ENCODE results near the gene REG3G.

REG3G gene

DNA sequence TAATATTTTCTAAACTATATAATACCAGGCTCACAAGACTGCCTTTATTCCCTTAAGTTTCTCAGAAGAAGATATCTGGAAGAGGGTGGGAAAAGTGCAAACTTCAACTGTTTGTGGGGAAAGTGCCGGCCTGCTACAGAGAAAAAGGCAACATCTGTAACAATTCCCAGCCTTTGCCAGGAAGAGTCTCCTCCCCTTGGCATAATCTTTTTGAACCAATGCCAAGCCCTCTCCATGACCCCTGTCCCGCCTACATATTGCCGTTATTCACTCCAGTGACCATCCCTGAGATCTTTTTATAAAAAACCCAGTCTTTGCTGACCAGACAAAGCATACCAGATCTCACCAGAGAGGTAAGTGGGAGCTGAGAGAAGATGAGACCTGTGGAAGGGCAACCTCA lies at the start of gene REG3G:
Gene REG3G (plus strand): TSS at position 282 of the 400 bp plus-strand sequence. CDS start 392 bp downstream, outside the sequence.
- no peak for DNase-seq

GRCh38 chr2:78977661-78978145 lies 47.8 kb upstream of the REG3G start:
- DNase-seq: no peak

GRCh38 chr2:78978340-78978739 lies 47.2 kb upstream of the REG3G start:
- DNase-seq: no peak

DNA sequence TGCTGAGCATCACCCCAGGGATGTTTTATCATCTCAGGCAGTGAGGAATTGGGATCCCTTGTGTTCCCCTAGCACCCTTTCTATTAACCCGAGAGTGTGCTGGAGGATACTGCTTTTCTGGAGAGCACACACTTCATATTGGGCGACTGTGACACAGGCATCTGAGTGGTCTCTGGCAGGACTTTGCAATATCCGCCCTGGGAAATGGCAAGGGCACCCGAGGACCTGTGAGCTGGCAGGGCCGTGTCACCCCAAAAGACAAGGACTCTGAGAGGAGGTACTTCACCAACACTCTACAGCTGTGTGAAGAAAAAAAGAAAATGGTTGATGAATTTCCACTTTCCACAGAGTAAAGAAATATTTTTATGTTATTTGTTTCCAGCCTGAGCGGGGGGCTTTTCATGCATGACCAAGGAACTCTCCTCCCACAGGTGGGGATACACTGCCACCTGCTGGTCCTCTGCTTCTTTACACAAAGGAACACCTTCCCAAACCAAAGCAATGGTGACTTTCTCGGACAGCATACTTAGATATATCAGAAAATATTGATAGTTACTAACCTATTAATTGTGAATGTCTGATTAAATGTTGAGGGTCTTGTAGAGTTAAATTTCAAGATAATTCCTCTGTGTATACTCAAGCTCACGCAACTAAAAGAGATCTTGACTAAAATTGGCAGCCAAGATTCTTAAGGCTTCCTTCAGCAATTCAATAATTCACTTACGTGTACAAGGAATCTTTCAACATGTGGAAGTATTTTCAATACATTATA lies 45.9 kb upstream of the REG3G start:
- DNase-seq: peak; percentile 14 to 46

- DNase-seq: no peak
Measured at GRCh38 chr2:78980152-78980465, 45.4 kb upstream of the REG3G start.

- no peak for DNase-seq
Measured at GRCh38 chr2:78980871-78981270, 44.6 kb upstream of the REG3G start.

DNA sequence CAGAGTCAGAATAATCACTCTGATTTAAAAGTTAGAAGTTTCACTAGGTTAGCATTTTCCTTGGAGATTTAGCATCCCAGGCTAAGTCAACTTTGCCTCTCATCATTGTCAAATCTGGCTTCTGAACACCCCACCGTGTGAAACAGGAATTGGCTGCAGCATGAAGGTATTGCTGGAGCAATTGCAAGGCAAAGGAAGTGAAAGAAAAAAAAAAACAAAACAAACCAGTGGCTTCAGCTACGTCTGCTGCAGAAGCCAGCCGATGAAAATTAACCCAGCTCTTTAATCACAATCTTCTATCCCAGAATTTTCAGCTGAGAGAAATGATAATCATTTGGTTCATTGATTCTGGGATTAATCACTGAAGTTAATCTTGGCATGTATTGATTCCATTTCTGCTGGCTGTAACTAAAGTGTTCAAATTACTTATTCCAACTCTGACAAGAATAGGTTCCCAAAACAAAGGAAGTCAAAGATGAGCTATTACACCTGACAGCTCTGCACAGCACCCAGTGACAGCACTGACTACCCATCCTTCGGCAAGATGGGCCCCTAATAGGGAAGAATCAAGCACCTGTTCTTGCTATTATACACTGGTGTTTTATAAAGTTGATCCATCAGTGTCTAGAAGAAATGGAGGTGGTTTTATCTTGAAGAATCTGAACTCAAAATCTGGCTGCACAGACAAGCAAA lies 42.7 kb upstream of the REG3G start:
- no peak for DNase-seq

- no peak for DNase-seq
Measured at GRCh38 chr2:78984386-78984785, 41.1 kb upstream of the REG3G start.

GRCh38 chr2:78985558-78985957 lies 39.9 kb upstream of the REG3G start:
- DNase-seq: no peak

- no peak for DNase-seq
Measured at GRCh38 chr2:78989051-78989450, 36.5 kb upstream of the REG3G start.

DNA sequence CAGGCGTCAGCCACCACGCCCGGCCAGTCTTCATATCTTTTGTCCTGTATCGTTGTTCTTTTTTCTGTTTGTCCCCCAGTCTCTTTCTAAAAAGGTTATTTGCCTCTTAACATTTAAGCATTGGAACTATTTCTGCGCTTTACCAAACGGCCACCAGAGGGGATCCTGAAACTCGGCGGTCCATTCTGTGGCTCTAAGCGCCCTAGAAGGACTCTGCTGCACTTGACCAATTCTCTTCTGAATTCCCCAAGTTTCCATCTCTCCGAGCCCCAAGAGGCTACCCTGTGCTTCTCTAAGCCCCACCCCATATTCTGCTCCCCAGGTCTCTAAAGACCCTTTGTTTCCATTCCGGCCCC lies 33.1 kb upstream of the REG3G start:
- peak in 1 of 2 experiments; percentile 30 for DNase-seq

GRCh38 chr2:78992807-78993517 lies 32.5 kb upstream of the REG3G start:
- DNase-seq: peak in 1 of 2 experiments; percentile 9

- DNase-seq: no peak
Measured at GRCh38 chr2:78993518-78994148, 31.9 kb upstream of the REG3G start.

- DNase-seq: no peak
Measured at GRCh38 chr2:78994789-78995188, 30.7 kb upstream of the REG3G start.

DNA sequence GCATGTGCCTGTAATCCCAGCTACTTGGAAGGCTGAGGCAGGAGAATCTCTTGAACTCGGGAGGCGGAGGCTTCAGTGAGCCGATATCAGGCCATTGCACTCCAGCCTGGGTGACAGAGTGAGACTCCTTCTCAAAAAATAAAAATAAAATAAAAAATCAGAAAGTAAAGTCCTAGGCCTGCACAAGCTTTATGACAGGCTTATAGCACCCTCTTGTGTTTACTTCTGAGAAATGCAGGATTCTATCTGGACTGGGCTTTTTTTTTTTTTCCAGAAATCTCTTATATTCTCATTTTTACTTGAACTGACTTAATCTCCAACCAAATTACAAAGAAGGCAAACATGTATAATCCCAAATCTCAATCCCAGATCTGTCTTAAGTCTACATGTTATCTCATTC lies 26.1 kb upstream of the REG3G start:
- no peak for DNase-seq

DNA sequence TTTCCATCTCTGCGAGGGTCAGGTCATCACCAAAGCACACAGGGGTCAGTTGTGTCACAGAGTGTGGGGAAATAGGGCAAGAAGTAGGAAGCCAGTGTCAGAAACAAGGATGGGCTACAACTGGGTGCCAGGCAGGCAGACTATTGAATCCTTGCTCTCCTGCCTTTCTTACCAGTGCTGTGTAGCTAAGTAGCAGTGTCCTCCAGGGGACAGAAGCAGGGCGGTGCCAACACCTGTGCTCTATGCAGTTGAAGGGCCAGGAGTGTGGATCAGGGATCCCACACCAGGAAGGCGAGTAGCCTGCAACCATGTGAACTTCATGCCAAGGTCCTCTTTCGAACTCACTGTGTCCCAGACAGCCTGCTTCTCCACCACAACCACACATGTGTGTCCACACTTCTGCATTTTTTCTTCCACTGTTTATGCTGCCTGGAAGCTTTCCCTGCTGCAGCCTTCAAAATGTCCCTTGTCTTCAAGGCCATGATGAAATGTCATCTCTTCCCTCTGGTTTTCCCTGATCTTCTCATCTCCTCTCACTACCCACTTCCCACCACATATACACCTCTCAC lies 25.4 kb upstream of the REG3G start:
- DNase-seq: no peak

DNA sequence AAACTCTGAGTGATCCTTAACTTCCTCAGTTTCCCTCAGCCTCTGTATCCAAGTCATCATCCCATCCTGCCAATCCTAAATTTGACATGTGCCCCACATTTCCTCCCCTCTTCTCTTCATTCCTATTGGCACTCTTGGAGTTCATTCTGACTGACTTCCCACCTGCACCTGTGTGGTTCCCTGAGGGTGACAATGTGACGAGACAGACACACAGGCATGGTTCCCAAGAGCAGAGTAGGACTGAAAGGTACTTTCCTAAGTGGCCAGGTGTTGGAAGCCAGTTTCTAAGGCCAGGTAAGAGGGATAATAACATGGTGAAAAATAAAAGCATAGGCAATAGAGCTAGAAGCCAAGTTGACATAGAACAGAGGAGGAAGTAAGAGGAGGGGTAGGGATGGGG lies 24.2 kb upstream of the REG3G start:
- no peak for DNase-seq

DNA sequence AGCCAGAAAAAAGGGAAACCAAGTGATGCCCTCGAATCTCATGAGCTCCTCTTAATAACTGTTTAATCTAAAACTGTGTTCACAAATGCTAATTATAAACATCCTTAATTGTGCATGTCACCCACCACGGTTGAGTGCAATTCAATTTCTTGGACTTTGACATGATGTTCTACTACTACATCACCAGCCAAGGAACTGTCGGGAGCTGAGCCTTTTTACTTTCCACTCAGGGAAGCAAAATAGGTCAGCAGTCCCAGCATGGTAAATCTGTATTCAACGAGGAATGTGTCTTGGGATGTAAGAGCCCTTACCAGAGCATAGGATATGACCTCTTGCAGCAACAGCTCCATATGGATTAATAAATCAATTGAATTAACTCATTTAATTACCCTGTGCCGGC lies 20.8 kb upstream of the REG3G start:
- no peak for DNase-seq

DNA sequence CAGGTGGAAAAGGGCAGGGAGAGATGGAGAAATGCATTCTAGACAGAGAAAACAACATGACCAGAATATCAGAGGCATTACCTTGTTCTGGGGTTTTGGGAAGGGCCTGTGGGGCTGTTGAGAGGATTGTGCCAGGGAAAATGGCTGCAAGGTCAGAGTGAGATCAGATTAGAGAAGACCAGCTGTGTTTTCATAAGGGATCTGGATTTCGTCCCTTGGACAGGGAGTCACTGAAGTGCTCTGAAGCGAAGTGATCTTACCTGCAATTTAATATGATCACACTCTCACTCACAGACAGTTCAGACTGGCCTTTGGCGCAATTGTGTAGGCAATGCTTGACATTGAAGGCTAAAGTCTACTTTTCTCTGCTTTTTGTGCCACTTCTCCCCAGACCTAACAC lies 20.3 kb upstream of the REG3G start:
- no peak for DNase-seq

GRCh38 chr2:79009388-79009787 lies 16.1 kb upstream of the REG3G start:
- no peak for DNase-seq

DNA sequence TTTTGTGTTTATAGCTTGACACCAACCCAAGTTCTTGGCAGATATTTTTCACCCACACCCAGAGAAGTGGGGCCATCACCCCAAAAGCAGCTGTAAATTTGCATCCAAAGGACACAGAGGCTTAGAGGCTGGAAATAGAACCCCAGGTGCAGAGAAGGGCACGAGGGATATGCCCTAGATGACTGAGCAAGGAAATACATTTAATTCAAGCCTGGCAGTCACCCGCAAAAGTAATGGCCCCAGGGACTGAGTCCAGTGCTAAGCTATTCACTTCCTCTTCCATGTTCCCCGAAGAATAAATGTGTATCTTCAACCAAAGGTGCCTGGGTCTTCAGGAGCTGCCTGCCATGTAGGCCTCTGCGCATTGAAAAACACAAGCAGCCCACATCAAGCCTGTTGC lies 14.0 kb upstream of the REG3G start:
- DNase-seq: no peak

DNA sequence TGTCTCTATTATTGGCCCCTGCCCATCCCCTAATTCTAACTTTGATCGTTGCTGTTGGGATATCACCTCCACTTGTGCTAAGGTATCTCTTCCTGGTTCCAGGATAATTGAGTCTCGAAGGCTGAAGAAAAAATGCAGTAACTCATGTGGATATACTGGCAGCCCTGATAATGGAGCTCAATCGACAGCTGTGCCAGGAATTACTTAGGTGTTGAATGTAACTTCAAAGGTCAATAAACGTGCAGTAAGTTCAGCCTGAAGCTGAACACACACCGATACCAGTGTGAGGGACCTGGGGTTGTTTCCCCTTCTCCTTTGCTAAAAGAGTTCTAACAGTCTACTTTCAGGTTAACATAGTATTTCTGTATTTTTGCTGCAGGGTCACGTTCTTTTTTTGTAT lies 11.9 kb upstream of the REG3G start:
- no peak for DNase-seq

DNA sequence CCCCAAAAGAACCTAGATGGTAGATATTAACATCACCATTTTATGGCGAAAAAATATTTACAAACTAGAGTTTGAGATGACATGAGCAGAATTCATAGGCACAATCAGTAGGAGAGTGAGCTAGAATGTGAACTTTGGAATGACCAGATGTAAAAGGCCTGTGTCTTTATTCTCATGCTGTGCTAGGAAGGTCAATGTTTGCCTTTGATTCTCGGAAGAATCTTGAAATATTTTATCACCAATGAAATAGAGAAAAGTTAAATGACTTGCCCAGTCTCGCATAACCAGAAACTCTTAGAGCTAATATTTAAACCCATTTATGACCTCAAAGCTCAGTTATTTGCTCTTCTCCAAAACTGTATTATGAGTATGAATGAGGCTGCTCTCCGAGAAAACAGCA lies 9.2 kb upstream of the REG3G start:
- no peak for DNase-seq

Measured in SHP77 (cell line).